Esophagus (tissue), 2 donors: ENCODE data around the gene CARD19. TPM values are rescaled to one million over a fixed set of nuclear protein-coding genes. Genes with fewer than 3 reads are reported as not detected.
"Not testable (repeated sequence)": the region's sequence is repeated elsewhere in the genome, so short reads cannot be mapped to it uniquely, and the experiment has no call there.

ENCODE experiments used
- H3K27ac ChIP-seq, 2 donors: one replicate each; pipeline ENCODE4 v1.5.1; 2013; ENCODE audit warnings: low read depth in 2 of 2, mild to moderate bottlenecking in 2 of 2, inconsistent platforms in 1 of 2, low read length in 1 of 2, moderate library complexity in 1 of 2
- H3K27me3 ChIP-seq, 2 donors: one replicate each; pipeline ENCODE4 v1.6.1; 2013; ENCODE audit warnings: low read length in 2 of 2, control low read depth in 1 of 2, mild to moderate bottlenecking in 1 of 2; ENCODE audit not compliant: insufficient read depth in 2 of 2, control insufficient read depth in 1 of 2
- H3K36me3 ChIP-seq, 2 donors: one replicate each; pipeline ENCODE4 v1.6.1; 2013; ENCODE audit warnings: low read length in 1 of 2; ENCODE audit not compliant: control insufficient read depth in 2 of 2, insufficient read depth in 2 of 2
- H3K4me1 ChIP-seq, 2 donors: one replicate each; pipeline ENCODE4 v1.6.1; 2013; ENCODE audit warnings: low read length in 1 of 2; ENCODE audit not compliant: control insufficient read depth in 2 of 2, insufficient read depth in 2 of 2
- H3K4me3 ChIP-seq, 2 donors: one replicate each; pipeline ENCODE4 v1.5.1; 2013; ENCODE audit warnings: low read length in 2 of 2, mild to moderate bottlenecking in 2 of 2, low read depth in 1 of 2, moderate library complexity in 1 of 2
- H3K9me3 ChIP-seq, 2 donors: one replicate each; pipeline ENCODE4 v1.6.1; 2013; ENCODE audit warnings: mild to moderate bottlenecking in 2 of 2, low read depth in 1 of 2, low read length in 1 of 2, moderate library complexity in 1 of 2; ENCODE audit not compliant: control insufficient read depth in 2 of 2, insufficient read depth in 1 of 2
- WGBS, 2 donors: extraction: QIAGEN DNeasy Blood & Tissue Kit; methylation state at CpG; one replicate each; pipeline ENCODE4 v1.1.7; 2013; 5-methylcytosine and 5-hydroxymethylcytosine counted together
- polyA plus RNA-seq, 2 donors: library from polyadenylated mRNA; stranded (reverse); fragments of 200-250 nt; gene quantifications; one replicate each; pipeline ENCODE4 v1.2.3, GENCODE V29; 2013
- donor health status: healthy with polysubstance abuse.
- donor health status: Bipolar disorder and iron deficiency.

Gene CARD19
- polyA plus RNA-seq, 2 donors: 19.6 to 30.7 TPM

DNA sequence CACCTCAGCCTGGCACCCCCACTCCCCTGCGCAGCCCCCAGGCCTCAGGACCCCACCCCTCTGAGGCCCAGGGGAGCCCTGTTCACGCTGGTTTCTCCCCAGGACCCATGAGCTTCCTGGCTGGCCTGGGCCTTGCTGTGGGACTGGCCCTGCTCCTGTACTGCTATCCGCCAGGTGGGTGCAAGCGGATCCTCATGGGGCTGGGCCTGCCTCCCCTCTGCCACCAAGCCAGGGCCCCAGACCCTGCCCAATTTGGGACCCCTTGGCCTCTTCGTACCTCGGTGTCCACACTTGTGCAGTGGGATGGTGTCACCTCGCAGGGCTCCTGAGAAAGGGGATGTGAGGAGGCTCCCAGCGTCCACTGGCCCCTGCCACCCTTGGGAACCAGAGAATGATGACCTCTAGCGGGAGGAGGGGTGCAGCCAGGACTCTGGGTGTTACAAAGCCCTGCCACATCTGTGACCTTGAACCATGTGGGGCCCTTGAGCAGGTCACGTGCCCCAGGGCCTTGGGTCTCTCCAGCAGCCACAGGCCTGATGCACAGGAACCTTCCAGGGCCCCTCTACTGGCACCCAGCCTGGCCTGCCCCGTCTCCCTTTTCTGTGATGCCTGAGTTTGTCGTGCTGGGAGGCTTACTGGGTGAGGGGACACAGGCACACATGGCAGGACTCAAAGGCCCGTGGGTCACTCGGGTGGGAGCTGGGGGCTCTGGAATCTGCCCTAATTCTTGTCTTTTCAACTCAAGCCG lies 16.3 kb downstream of the CARD19 start:
- no peak overlapping the region for H3K4me3 ChIP-seq
- H3K27me3 ChIP-seq: no peaks in the 10 kb centered on the region
- WGBS, 2 donors: 84 to 86% methylated on average over 15 of the region's 15 CpGs
- H3K4me1 ChIP-seq: peaks cover 0 to 3% of the 10 kb centered on the region in 2 donors
- no peaks in the 10 kb centered on the region for H3K9me3 ChIP-seq
- peaks cover 0 to 36% of the 10 kb centered on the region in 2 donors for H3K36me3 ChIP-seq
- H3K27ac ChIP-seq: no peak overlapping the region

DNA sequence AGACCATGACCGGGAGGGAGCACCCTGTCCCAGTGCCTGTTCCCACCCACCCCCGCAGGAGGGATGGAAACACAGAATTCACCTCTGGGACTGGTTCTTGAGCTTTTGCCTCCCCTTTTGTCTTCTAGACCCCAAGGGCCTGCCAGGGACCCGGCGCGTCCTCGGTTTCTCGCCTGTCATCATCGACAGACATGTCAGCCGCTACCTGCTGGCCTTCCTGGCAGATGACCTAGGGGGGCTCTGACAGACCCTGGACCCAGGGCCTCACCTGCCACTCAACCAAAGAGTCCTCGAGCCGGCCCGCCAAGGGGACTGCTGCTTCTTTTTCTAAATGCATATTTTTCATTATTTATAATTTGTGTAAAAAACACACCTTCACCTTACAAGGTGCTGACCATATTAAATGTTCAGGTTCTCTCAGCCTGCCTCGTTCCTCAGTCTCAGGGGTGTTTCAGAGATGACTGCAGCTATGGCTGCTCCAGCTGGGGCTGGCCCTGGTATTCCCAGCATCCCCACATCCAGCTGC lies 16.9 kb downstream of the CARD19 start:
- Histone ChIP-seq H3K27ac (no peak overlapping the region), H3K27me3 (no peaks in the 10 kb centered on the region), H3K4me1 (peaks cover 0 to 2% of the 10 kb centered on the region in 2 donors), H3K36me3 (peaks cover 0 to 36% of the 10 kb centered on the region in 2 donors), H3K4me3 (no peak overlapping the region), H3K9me3 (no peaks in the 10 kb centered on the region)
- 86 to 87% methylated on average over 13 of the region's 13 CpGs for WGBS, 2 donors

DNA sequence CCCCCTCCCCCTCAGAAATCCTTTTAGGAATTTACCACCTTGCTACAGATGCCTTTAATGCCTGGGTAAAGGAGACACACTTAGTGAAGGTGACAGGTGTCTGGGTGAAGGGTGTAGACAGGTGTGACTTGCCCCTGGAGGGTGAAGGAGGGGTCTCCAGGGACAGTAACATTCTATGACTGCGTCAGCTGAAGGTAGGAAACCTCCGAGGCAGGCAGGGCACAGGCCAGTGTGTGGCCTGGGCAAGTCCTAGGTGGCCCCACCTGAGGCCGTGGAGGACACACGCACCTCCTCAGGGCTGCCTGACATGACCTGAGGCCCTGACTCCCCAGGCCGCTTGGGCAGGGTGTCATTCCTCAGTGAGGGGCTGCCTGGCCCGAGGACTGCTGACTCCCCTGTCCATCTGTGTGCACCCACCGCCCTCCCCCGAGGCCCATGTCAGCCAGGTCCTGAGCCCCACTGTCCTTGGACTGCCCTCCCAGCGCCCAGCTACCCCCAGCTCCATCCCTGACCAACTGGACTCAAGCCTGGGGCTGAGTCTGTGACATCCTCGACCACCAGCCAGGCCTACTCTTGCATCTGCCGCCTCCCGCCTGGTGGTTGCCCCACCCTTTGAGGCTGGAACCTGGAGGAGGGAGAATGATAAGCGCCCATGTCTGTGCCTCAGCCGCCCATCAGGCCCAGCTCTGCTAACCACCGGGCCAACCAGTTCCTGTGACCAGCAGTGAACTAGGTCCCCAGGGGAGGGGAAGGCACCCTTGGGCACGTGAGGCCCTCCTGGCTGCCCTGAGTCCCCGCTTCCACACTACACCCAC lies 18.4 kb downstream of the CARD19 start:
- Histone ChIP-seq H3K27me3 (no peaks in the 10 kb centered on the region), H3K4me3 (no peak overlapping the region), H3K4me1 (no peaks in the 10 kb centered on the region), H3K27ac (no peak overlapping the region), H3K36me3 (peaks cover 0 to 36% of the 10 kb centered on the region in 2 donors), H3K9me3 (no peaks in the 10 kb centered on the region)
- 78 to 84% methylated on average over 16 to 17 of the region's 17 CpGs for WGBS, 2 donors

DNA sequence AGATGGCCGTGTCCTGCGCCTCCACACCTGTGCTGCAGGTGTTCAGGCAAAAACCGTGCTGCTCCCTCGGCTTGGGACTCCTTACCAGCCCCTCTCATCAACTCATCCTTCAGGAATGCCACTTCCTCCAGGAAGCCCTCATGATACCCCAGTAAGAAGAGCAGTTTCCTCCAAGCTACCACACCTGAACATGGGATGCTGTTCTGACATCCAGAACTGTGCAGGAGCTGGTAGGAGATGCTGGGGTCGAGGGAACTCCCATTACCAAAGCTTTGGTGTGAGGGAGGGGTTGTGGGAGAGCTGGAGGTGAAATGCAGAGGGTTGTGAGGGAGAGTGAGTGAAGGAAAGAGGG lies 18.9 kb downstream of the CARD19 start:
- Histone ChIP-seq H3K27me3 (no peaks in the 10 kb centered on the region), H3K27ac (no peak overlapping the region), H3K4me1 (peaks cover 0 to 6% of the 10 kb centered on the region in 2 donors), H3K9me3 (no peaks in the 10 kb centered on the region), H3K36me3 (peaks cover 0 to 36% of the 10 kb centered on the region in 2 donors), H3K4me3 (no peak overlapping the region)
- WGBS, 2 donors: 81 to 84% methylated on average over 5 of the region's 5 CpGs

DNA sequence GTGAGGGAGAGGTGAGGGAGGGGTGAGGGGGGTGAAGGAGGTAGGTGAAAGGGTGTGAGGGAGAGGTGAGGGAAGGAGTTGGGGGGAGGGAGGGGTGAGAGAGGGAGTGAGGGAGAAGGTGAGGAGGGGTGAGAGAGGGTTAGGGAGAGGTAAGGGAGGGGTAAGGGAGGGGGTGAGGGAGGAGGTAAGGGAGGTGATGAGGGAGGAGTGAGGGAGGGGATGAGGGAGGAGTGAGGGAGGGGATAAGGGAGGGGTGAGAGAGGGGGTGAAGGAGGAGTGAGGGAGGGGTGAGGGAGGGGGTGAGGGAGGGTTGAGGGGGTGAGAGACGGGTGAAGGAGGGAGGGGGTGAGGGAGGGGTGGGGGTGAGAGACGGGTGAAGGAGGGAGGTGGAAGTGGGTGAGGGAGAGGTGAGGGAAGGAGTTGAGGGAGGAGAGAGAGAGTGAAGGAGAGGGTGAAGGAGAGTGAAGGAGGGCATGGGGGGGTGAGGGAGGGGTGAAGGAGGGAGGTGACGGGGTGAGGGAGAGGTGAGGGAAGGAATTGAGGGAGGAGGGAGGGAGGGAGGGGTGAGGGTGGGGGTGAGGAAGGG lies 19.6 kb downstream of the CARD19 start:
- no peak overlapping the region for H3K4me3 ChIP-seq
- no peaks in the 10 kb centered on the region for H3K27me3 ChIP-seq
- WGBS, 2 donors: 18 to 22% methylated on average over 3 of the region's 3 CpGs
- peaks cover 0 to 32% of the 10 kb centered on the region in 2 donors for H3K36me3 ChIP-seq
- H3K4me1 ChIP-seq: peaks cover 5 to 7% of the 10 kb centered on the region in 2 donors
- H3K27ac ChIP-seq: no peak overlapping the region
- no peaks in the 10 kb centered on the region for H3K9me3 ChIP-seq

DNA sequence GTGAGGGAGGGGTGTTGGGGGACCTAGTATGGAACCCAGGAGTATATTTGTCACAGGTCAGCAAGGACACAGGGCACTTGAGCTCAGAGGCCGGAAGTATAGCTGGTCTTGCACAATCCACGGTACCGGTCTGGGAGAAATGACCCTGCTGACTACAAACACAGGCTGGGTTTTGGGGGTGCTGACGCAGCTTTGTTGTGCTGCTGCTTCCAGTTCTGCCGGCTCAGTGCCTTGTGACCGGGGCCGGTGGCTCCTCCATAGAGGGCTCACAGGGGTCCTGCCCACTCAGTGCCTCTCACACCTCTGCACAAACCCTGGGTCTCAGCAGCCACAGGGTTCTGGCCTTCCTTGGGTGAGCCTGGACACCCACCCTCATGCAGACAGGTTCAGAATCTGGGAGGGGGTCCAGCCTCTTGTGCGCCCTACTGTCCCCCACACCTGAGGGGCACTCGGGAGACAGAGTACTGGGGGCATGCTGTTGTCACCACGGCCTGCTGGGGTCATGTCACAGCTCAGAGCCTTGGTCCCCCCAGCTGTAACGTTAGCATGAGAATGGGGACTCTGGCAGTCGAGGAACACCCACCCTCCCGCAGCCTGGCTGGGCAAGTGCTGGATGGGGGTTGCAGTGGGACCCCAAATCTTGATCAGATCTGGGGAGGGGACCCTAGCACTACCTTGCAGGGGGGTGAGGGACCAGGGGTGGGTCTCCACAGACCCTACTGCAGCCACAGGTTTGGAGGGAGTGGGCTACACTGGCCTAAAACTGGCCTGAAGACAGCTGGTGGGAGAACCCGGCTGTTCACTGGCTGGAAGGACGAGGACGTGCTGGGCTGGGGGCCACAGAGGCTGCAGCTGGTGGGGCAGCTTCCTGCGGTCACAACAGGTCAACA lies 20.3 kb downstream of the CARD19 start:
- peak overlapping the region in 1 of 2 donors; percentile 48 for H3K27ac ChIP-seq
- H3K4me1 ChIP-seq: peaks cover 5 to 7% of the 10 kb centered on the region in 2 donors
- peaks cover 0 to 26% of the 10 kb centered on the region in 2 donors for H3K36me3 ChIP-seq
- WGBS, 2 donors: 64 to 70% methylated on average over 17 of the region's 17 CpGs
- no peaks in the 10 kb centered on the region for H3K27me3 ChIP-seq
- H3K9me3 ChIP-seq: no peaks in the 10 kb centered on the region
- no peak overlapping the region for H3K4me3 ChIP-seq

DNA sequence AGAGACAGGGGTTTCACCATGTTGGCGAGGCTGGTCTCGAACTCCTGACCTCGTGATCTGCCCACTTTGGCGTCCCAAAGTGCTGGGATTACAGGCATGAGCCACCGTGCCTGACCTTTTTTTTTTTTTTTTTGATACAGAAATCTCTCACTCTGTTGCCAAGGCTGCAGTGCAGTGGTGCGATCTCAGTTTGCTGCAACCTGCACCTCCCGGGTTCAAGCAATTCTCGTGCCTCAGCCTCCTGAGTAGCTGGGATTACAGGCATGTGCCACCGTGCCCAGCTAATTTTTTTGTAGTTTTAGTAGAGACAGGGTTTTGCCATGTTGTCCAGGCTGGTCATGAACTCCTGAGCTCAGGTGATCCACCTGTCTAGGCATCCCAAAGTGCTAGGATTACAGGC lies 21.5 kb downstream of the CARD19 start:
- H3K27me3 ChIP-seq, H3K27ac ChIP-seq, H3K9me3 ChIP-seq, H3K4me3 ChIP-seq, H3K4me1 ChIP-seq: not testable (repeated sequence)
- peaks cover 0 to 23% of the 10 kb centered on the region in 2 donors for H3K36me3 ChIP-seq
- WGBS, 2 donors: 84 to 90% methylated on average over 9 of the region's 9 CpGs

DNA sequence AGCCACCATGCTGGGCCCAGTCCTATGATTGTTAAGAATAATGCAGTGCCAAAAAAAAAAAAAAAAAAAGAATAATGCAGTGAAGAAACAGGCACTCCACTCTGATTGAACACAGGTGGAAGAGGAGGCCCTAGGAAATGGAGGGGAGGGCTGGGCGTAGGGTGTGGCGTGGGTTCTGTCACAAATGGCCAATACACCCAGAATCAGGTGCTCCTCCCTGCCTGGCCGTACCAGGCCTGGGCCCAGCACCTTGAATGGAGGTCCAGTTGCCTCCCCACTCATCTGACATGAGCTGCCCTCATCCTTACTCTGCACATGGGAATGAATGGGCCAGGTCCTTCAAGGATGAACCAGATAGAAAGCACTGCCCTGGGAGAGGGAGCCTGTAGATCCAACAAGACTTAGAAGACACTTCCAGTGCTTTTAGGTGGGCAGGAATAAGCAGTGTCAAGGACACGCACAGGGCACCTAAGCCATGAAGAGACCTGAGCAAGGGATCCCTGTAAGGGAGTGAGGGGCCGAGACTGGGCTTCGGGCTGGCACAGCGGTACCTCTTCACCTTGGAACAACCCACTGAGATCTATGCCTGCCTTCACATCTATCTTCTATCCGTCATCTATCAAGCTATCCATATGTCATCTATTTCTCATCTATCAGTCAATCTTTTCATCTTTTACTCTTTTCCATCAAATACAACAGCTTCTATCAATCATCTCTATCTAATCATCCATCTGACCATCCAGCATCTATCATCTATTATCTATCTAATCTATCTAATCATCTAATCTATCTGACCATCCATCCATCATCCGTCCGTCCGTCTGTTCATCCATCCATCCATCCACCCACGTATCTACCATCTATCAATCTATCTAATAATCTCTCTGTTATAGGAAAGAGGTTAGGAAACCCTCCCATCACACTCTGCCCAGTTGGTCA lies 22.2 kb downstream of the CARD19 start:
- Histone ChIP-seq H3K4me1 (peaks cover 5 to 7% of the 10 kb centered on the region in 2 donors), H3K4me3 (no peak overlapping the region), H3K36me3 (peaks cover 0 to 19% of the 10 kb centered on the region in 2 donors), H3K27me3 (no peaks in the 10 kb centered on the region), H3K27ac (no peak overlapping the region), H3K9me3 (no peaks in the 10 kb centered on the region)
- WGBS, 2 donors: 87 to 88% methylated on average over 12 of the region's 12 CpGs
